ENCODE measurements around the gene ZKSCAN1.

ZKSCAN1 gene

GRCh38 chr7:100069991-100070390 is 54.6 kb downstream of the ZKSCAN1 start:
- no peak for DNase-seq (ENCODE audit: low read depth)
- TF ChIP-seq CTCF (conservative IDR thresholded peaks at IDR 0.05; ENCODE audit: low read depth, low read length): no peak
- no peak overlapping the region for H3K4me3 ChIP-seq (ENCODE audit: low read depth, low read length)

GRCh38 chr7:100071018-100071723 is 55.8 kb downstream of the ZKSCAN1 start:
- no peak for TF ChIP-seq CTCF (conservative IDR thresholded peaks at IDR 0.05; ENCODE audit: low read depth, low read length)
- DNase-seq (ENCODE audit: low read depth): no peak
- no peak overlapping the region for H3K4me3 ChIP-seq (ENCODE audit: low read depth, low read length)

GRCh38 chr7:100072462-100072861 is 57.1 kb downstream of the ZKSCAN1 start:
- TF ChIP-seq CTCF (conservative IDR thresholded peaks at IDR 0.05; ENCODE audit: low read depth, low read length): no peak
- H3K4me3 ChIP-seq (ENCODE audit: low read depth, low read length): no peak overlapping the region
- no peak for DNase-seq (ENCODE audit: low read depth)

- TF ChIP-seq CTCF (conservative IDR thresholded peaks at IDR 0.05; ENCODE audit: low read depth, low read length): no peak
- DNase-seq (ENCODE audit: low read depth): no peak
- H3K4me3 ChIP-seq (ENCODE audit: low read depth, low read length): no peak overlapping the region
Observed at GRCh38 chr7:100074841-100075240, 59.4 kb downstream of the ZKSCAN1 start.

- H3K4me3 ChIP-seq (ENCODE audit: low read depth, low read length): no peak overlapping the region
- DNase-seq (ENCODE audit: low read depth): no peak
- TF ChIP-seq CTCF (conservative IDR thresholded peaks at IDR 0.05; ENCODE audit: low read depth, low read length): no peak
Observed at GRCh38 chr7:100075418-100075817, 60.0 kb downstream of the ZKSCAN1 start.

GRCh38 chr7:100077205-100077604 is 61.8 kb downstream of the ZKSCAN1 start:
- no peak for TF ChIP-seq CTCF (conservative IDR thresholded peaks at IDR 0.05; ENCODE audit: low read depth, low read length)
- DNase-seq (ENCODE audit: low read depth): no peak

GRCh38 chr7:100079024-100079560 is 63.7 kb downstream of the ZKSCAN1 start:
- TF ChIP-seq CTCF (conservative IDR thresholded peaks at IDR 0.05; ENCODE audit: low read depth, low read length): no peak
- H3K4me3 ChIP-seq (ENCODE audit: low read depth, low read length): no peak overlapping the region
- DNase-seq (ENCODE audit: low read depth): no peak

More at GRCh38 chr7:100077205-100077604, 61.8 kb downstream of the ZKSCAN1 start:
- H3K4me3 ChIP-seq (ENCODE audit: low read depth, low read length): no peak overlapping the region
